ENCODE data around the gene SLC4A2. TPM values are rescaled to one million over a fixed set of nuclear protein-coding genes. Genes with fewer than 3 reads are reported as not detected.

Gene SLC4A2
- total RNA-seq, 2 donors from 2014 or later, result 265 to 284 TPM

- Mint-ChIP-seq H3K4me1 (peaks cover 21% of the 10 kb centered on the region), H3K9me3 (peaks cover 2% of the 10 kb centered on the region), H3K27ac (no peak overlapping the region), H3K27me3 (ENCODE audit: insufficient read depth) (peaks cover 71% of the 10 kb centered on the region), H3K4me3 (peak overlapping the region; percentile 31), H3K36me3 (ENCODE audit: low read depth) (no peaks in the 10 kb centered on the region)
- TF ChIP-seq, protein P1, sequence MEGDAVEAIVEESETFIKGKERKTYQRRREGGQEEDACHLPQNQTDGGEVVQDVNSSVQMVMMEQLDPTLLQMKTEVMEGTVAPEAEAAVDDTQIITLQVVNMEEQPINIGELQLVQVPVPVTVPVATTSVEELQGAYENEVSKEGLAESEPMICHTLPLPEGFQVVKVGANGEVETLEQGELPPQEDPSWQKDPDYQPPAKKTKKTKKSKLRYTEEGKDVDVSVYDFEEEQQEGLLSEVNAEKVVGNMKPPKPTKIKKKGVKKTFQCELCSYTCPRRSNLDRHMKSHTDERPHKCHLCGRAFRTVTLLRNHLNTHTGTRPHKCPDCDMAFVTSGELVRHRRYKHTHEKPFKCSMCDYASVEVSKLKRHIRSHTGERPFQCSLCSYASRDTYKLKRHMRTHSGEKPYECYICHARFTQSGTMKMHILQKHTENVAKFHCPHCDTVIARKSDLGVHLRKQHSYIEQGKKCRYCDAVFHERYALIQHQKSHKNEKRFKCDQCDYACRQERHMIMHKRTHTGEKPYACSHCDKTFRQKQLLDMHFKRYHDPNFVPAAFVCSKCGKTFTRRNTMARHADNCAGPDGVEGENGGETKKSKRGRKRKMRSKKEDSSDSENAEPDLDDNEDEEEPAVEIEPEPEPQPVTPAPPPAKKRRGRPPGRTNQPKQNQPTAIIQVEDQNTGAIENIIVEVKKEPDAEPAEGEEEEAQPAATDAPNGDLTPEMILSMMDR (conservative IDR thresholded peaks at IDR 0.05), result no peak
- Histone ChIP-seq H3K36me3 (ENCODE audit: control insufficient read depth, insufficient read depth, low read length) (no peaks in the 10 kb centered on the region), H3K27ac (ENCODE audit: low read depth, low read length) (no peak overlapping the region), H3K9me3 (ENCODE audit: control insufficient read depth, low read length) (no peaks in the 10 kb centered on the region), H3K27me3 (ENCODE audit: control insufficient read depth, insufficient read depth, low read length, poor library complexity, severe bottlenecking) (peaks cover 18% of the 10 kb centered on the region), H3K9ac (ENCODE audit: extremely low read depth, low read length, poor library complexity, severe bottlenecking) (no peak overlapping the region), H3K4me1 (ENCODE audit: control insufficient read depth, insufficient read depth, low read length) (peaks cover 9% of the 10 kb centered on the region), H3K4me3 (ENCODE audit: low read length) (no peak overlapping the region)
- no peak for DNase-seq
- 54 to 80% methylated on average over 1 to 26 of the region's 26 CpGs for WGBS, 2 experiments (ENCODE audit: insufficient coverage in 1 of 2, insufficient read length in 1 of 2)
Measured at GRCh38 chr7:151013356-151013732, 46.0 kb upstream of the SLC4A2 start.

- H3K36me3 ChIP-seq (ENCODE audit: control insufficient read depth, insufficient read depth, low read length), result no peaks in the 10 kb centered on the region
- Mint-ChIP-seq H3K27ac (peak overlapping the region; percentile 36), H3K27me3 (ENCODE audit: insufficient read depth) (peaks cover 75% of the 10 kb centered on the region), H3K9me3 (peaks cover 3% of the 10 kb centered on the region), H3K36me3 (ENCODE audit: low read depth) (no peaks in the 10 kb centered on the region), H3K4me3 (peak overlapping the region; percentile 50), H3K4me1 (peaks cover 21% of the 10 kb centered on the region)
- H3K27me3 ChIP-seq (ENCODE audit: control insufficient read depth, insufficient read depth, low read length, poor library complexity, severe bottlenecking), result peaks cover 24% of the 10 kb centered on the region
- H3K9ac ChIP-seq (ENCODE audit: extremely low read depth, low read length, poor library complexity, severe bottlenecking), result no peak overlapping the region
- 63 to 78% methylated on average over 47 to 55 of the region's 55 CpGs for WGBS, 2 experiments (ENCODE audit: insufficient coverage in 1 of 2, insufficient read length in 1 of 2)
- TF ChIP-seq, protein P1 (conservative IDR thresholded peaks at IDR 0.05), result no peak
- DNase-seq, result peak; percentile 93
- H3K4me3 ChIP-seq (ENCODE audit: low read length), result no peak overlapping the region
- peaks cover 9% of the 10 kb centered on the region for H3K4me1 ChIP-seq (ENCODE audit: control insufficient read depth, insufficient read depth, low read length)
- no peak overlapping the region for H3K27ac ChIP-seq (ENCODE audit: low read depth, low read length)
- H3K9me3 ChIP-seq (ENCODE audit: control insufficient read depth, low read length), result no peaks in the 10 kb centered on the region
Measured at GRCh38 chr7:151013733-151014497, 45.5 kb upstream of the SLC4A2 start.

GRCh38 chr7:151014950-151015349, 44.4 kb upstream of the SLC4A2 start:
- H3K27me3 Mint-ChIP-seq (ENCODE audit: insufficient read depth), result peaks cover 86% of the 10 kb centered on the region
- peaks cover 21% of the 10 kb centered on the region for H3K4me1 Mint-ChIP-seq
- peaks cover 34% of the 10 kb centered on the region for H3K27me3 ChIP-seq (ENCODE audit: control insufficient read depth, insufficient read depth, low read length, poor library complexity, severe bottlenecking)
- no peaks in the 10 kb centered on the region for H3K36me3 ChIP-seq (ENCODE audit: control insufficient read depth, insufficient read depth, low read length)
- peaks cover 3% of the 10 kb centered on the region for H3K9me3 Mint-ChIP-seq
- DNase-seq, result no peak
- no peaks in the 10 kb centered on the region for H3K9me3 ChIP-seq (ENCODE audit: control insufficient read depth, low read length)
- H3K9ac ChIP-seq (ENCODE audit: extremely low read depth, low read length, poor library complexity, severe bottlenecking), result no peak overlapping the region
- TF ChIP-seq, protein P1 (conservative IDR thresholded peaks at IDR 0.05), result no peak
- H3K36me3 Mint-ChIP-seq (ENCODE audit: low read depth), result no peaks in the 10 kb centered on the region
- H3K4me3 ChIP-seq (ENCODE audit: low read length), result no peak overlapping the region
- H3K4me1 ChIP-seq (ENCODE audit: control insufficient read depth, insufficient read depth, low read length), result peaks cover 6% of the 10 kb centered on the region
- H3K27ac ChIP-seq (ENCODE audit: low read depth, low read length), result no peak overlapping the region
- no peak overlapping the region for H3K4me3 Mint-ChIP-seq
- 90 to 91% methylated on average over 8 of the region's 8 CpGs for WGBS, 2 experiments (ENCODE audit: insufficient coverage in 1 of 2, insufficient read length in 1 of 2)
- no peak overlapping the region for H3K27ac Mint-ChIP-seq
